Endothelial cell of umbilical vein (primary cell): ENCODE measurements around the gene TLR5. TPM values are rescaled to one million over a fixed set of nuclear protein-coding genes. Genes with fewer than 3 reads are reported as not detected.

Experiments used
- Bru-seq: library from RNA; stranded (reverse); fragments of 400-500 nt; gene quantifications from one replicate; lab custom pipeline; 2021; lab: Mats Ljungman, UMichigan
- BruChase-seq, 2 experiments: library from RNA; stranded (reverse); fragments of 400-500 nt; gene quantifications; one replicate each; lab custom pipeline; 2021; lab: Mats Ljungman, UMichigan
- BruUV-seq: library from RNA; stranded (reverse); fragments of 400-500 nt; replicated peaks from 2 replicates; lab custom pipeline; 2021; lab: Mats Ljungman, UMichigan
- CTCF ChIA-PET: fragments of 300-600, 350-600 bp; sonication (Branson Sonifier 250); formaldehyde crosslinking; loops from one replicate; lab custom pipeline; 2021; ENCODE audit warnings: antibody characterized with exemption, inconsistent platforms; lab: Charles Lee
- POLR2A ChIA-PET: fragments of 300-600, 350-600 bp; sonication (Branson Sonifier 250); formaldehyde crosslinking; loops from one replicate; lab custom pipeline; 2021; ENCODE audit warnings: antibody characterized with exemption, inconsistent platforms; lab: Charles Lee
- DNase-seq: peaks from one replicate; pipeline ENCODE4 v3.0.0-alpha.2; 2011; ENCODE audit warnings: low read depth, low spot score
- FAIRE-seq: peaks from 2 replicates; lab custom pipeline; 2011; peaks lifted over from hg19 to GRCh38; lab: Jason Lieb, UNC
- H2AFZ ChIP-seq: 2 replicates; pipeline ENCODE4 v1.6.0; 2012; ENCODE audit warnings: low read depth, low read length, control low read depth, inconsistent platforms
- H3K27ac ChIP-seq: 2 replicates; pipeline ENCODE4 v1.5.1; 2011; ENCODE audit warnings: low read depth, mild to moderate bottlenecking, control low read depth, low read length, moderate library complexity; ENCODE audit not compliant: insufficient read depth
- H3K27me3 ChIP-seq, 2 experiments: 2 replicates each; pipeline versions ENCODE4 v1.6.0 to v1.6.1; 2011; ENCODE audit warnings: low read length in 2 of 2, mixed read lengths in 1 of 2; ENCODE audit not compliant: control insufficient read depth in 2 of 2, insufficient read depth in 2 of 2
- H3K36me3 ChIP-seq, 2 experiments: 2 replicates in 1 of 2; 3 replicates in 1 of 2; pipeline ENCODE4 v1.5.1; 2011; ENCODE audit warnings: low read length in 2 of 2, mild to moderate bottlenecking in 1 of 2, moderate library complexity in 1 of 2; ENCODE audit not compliant: control insufficient read depth in 2 of 2, insufficient read depth in 2 of 2; ENCODE audit errors: extremely low read depth in 1 of 2
- H3K4me1 ChIP-seq: 3 replicates; pipeline ENCODE4 v1.5.1; 2011; ENCODE audit warnings: mild to moderate bottlenecking, low read length; ENCODE audit not compliant: control insufficient read depth, insufficient read depth; ENCODE audit errors: extremely low read depth
- H3K4me2 ChIP-seq: 2 replicates; pipeline ENCODE4 v1.6.1; 2011; ENCODE audit warnings: low read length, control low read depth, mixed read lengths; ENCODE audit not compliant: insufficient read depth
- H3K4me3 ChIP-seq, 3 experiments: fragments of 200-600 bp in 1 of 3; sonication (generic), shearing (Covaris generic) in 1 of 3; replicated peaks in 1 of 3; 2 replicates each; pipeline ENCODE4 v1.5.1; 2011 to 2016; ENCODE audit warnings: control low read depth in 3 of 3, low read length in 3 of 3, mild to moderate bottlenecking in 2 of 3, inconsistent platforms in 1 of 3, low read depth in 1 of 3, moderate library complexity in 1 of 3; ENCODE audit not compliant: insufficient read depth in 1 of 3
- H3K79me2 ChIP-seq: 2 replicates; pipeline ENCODE4 v1.6.0; 2012; ENCODE audit warnings: low read length, inconsistent platforms; ENCODE audit not compliant: control insufficient read depth, insufficient read depth
- H3K9ac ChIP-seq: replicated peaks from 2 replicates; pipeline ENCODE3; 2011; ENCODE audit warnings: low read length, control low read depth; ENCODE audit not compliant: insufficient read depth; ENCODE audit errors: extremely low read depth
- H3K9me1 ChIP-seq: replicated peaks from 3 replicates; pipeline ENCODE4 v1.6.0; 2011; ENCODE audit warnings: mild to moderate bottlenecking, low read length; ENCODE audit not compliant: control insufficient read depth, insufficient read depth; ENCODE audit errors: extremely low read depth
- H3K9me3 ChIP-seq: replicated peaks from 2 replicates; pipeline ENCODE4 v1.5.1; 2012; ENCODE audit warnings: low read length, inconsistent platforms; ENCODE audit not compliant: control insufficient read depth, insufficient read depth
- H4K20me1 ChIP-seq: replicated peaks from 2 replicates; pipeline ENCODE3; 2011; ENCODE audit warnings: mild to moderate bottlenecking, low read length; ENCODE audit not compliant: control insufficient read depth, insufficient read depth; ENCODE audit errors: extremely low read depth
- CTCF ChIP-seq, 2 donors: IDR thresholded peaks; 1 replicate in 1 of 2; 2 replicates in 1 of 2; pipeline ENCODE4 v1.5.1; 2011; ENCODE audit warnings: low read length in 2 of 2, mild to moderate bottlenecking in 2 of 2, moderate library complexity in 2 of 2, control low read depth in 1 of 2, inconsistent platforms in 1 of 2, low read depth in 1 of 2; ENCODE audit not compliant: insufficient read depth in 1 of 2; ENCODE audit errors: extremely low read depth in 1 of 2
- POLR2A ChIP-seq: IDR thresholded peaks from 2 replicates; pipeline ENCODE4 v1.6.1; 2012; ENCODE audit warnings: low read depth, mild to moderate bottlenecking, control low read depth, low read length
- dilution Hi-C: fragments of 300-500 bp; cut with MboI; formaldehyde crosslinking; loops from one replicate; pipeline ENCODE4 v1.15.0; 2019; ENCODE audit warnings: low sequenced_read_pairs; ENCODE audit not compliant: extremely low pct_ligation_motif_present
- intact Hi-C: fragments of 100-400 bp; cut with micrococcal nuclease; formaldehyde crosslinking; loops from one replicate; pipeline ENCODE4 v1.10.0; 2022
- long read RNA-seq: library from polyadenylated mRNA; stranded (forward); transcript quantifications from one replicate; pipeline ENCODE4 v2.0.0, GENCODE V29; 2021
- polyA minus RNA-seq, 3 experiments: library from RNA; depleted of rRNA, polyadenylated mRNA; stranded (reverse); fragments of >200 nt; gene quantifications; 1 replicate in 1 of 3; 2 replicates in 2 of 3; pipeline ENCODE4 v1.2.3, GENCODE V29; 2011
- polyA plus RNA-seq, 4 experiments: library from polyadenylated mRNA; depleted of rRNA in 3 of 4; stranded (reverse) in 3 of 4; unstranded in 1 of 4; fragments of >200 nt; gene quantifications; 2 replicates each; pipeline versions ENCODE4 v1.2.1 to v1.2.3, GENCODE V29; 2011 to 2012; ENCODE audit warnings: missing spikeins in 1 of 4
- total RNA-seq: library from RNA; stranded (reverse); gene quantifications from 2 replicates; pipeline ENCODE4 v1.2.3, GENCODE V29; 2021

TLR5 gene
- total RNA-seq (0.15 and 0.16 TPM in 2 replicates), polyA plus RNA-seq (0.11 and 0.25 TPM in 2 replicates), polyA minus RNA-seq (0.32 and 0.36 TPM in 2 replicates), Bru-seq, nascent RNA (percentile 20 among the genes with signal in this experiment), BruChase-seq, experiment 1, labeled RNA remaining after a 6-hour chase (percentile 17 among the genes with signal in this experiment), BruChase-seq, experiment 2, labeled RNA remaining after a 2-hour chase (percentile 9 among the genes with signal in this experiment)
- 0.08 and 0.10 TPM in 2 replicates for polyA plus RNA-seq (2011; cell fraction: cytosol; rRNA removed)
- polyA plus RNA-seq (2011; cell fraction: nucleus; rRNA removed): 0.11 and 0.58 TPM in 2 replicates
- polyA plus RNA-seq (2012): 0.04 and 0.05 TPM in 2 replicates
- not detected for polyA minus RNA-seq (2011; cell fraction: cytosol; rRNA and poly(A)+ RNA removed)
- polyA minus RNA-seq (2011; cell fraction: nucleus; rRNA and poly(A)+ RNA removed): 0.67 and 0.96 TPM in 2 replicates
- long read RNA-seq, partial matches to known transcripts: 0 of 1 reads
- long read RNA-seq, other reads (novel, unspliced or antisense): 1 of 1 reads

GRCh38 chr1:223142795-223143536, at the start of gene TLR5:
Gene TLR5, minus strand, starts transcription at chr1:223143248. Its CDS starts 30,217 bp downstream, at chr1:223113031.
- Histone ChIP-seq H3K9me1 (no peaks in the 10 kb centered on the region), H4K20me1 (no peaks in the 10 kb centered on the region), H3K27me3 (peaks cover 3 to 6% of the 10 kb centered on the region in 2 experiments), H3K9me3 (no peaks in the 10 kb centered on the region), H3K79me2 (no peaks in the 10 kb centered on the region), H3K4me2 (peak within 1 kb of the TSS; percentile 41), H3K4me1 (peaks cover 4% of the 10 kb centered on the region), H3K9ac (peak within 1 kb of the TSS; percentile 5), H3K4me3 (peak within 1 kb of the TSS; percentile 19 to 59 (median 38)), H3K36me3 (no peaks in the 10 kb centered on the region), H3K27ac (no peak within 1 kb of the TSS), H2AFZ (peak within 1 kb of the TSS; percentile 95)
- intact Hi-C loops: no loop called here
- peak; percentile 74 to 90 for TF ChIP-seq CTCF (IDR thresholded peaks at IDR 0.05; ENCODE audit: extremely low read depth in 1 of 2, insufficient read depth in 1 of 2, low read depth in 1 of 2, low read length in 2 of 2)
- no peak for TF ChIP-seq POLR2A
- ChIA-PET POLR2A (interaction anchor here (0.7 kb wide), 1 partner anchor 430 kb away, joined by 7 read pairs; no protein-coding TSS in a partner anchor), CTCF (interaction anchor here (0.6 to 3.4 kb wide), 14 partner anchors 9 to 915 kb away, joined by 3 to 55 read pairs (median 4); no protein-coding TSS in a partner anchor)
- dilution Hi-C loops: no loop called here
- BruUV-seq: no TSS peak
- DNase-seq (peak; percentile 79), FAIRE-seq (peak; percentile 83)
